Neural cell (in vitro differentiated cells): ENCODE results near the gene PARP3. TPM values are rescaled to one million over a fixed set of nuclear protein-coding genes. Genes with fewer than 3 reads are reported as not detected.

Experiments used
- H2AFZ ChIP-seq: fragments of 200-600, 300-800 bp; sonication (generic), shearing (Covaris generic); 2 replicates; pipeline ENCODE4 v1.6.0; 2014; ENCODE audit warnings: low read depth, mild to moderate bottlenecking, antibody characterized with exemption, low read length, moderate library complexity
- H3F3A ChIP-seq: fragments of 200-600 bp; shearing (Covaris generic); 2 replicates; pipeline ENCODE4 v1.6.1; 2016; ENCODE audit warnings: mild to moderate bottlenecking, moderate library complexity, mixed read lengths, antibody characterized with exemption, low read length; ENCODE audit not compliant: insufficient read depth, poor library complexity, severe bottlenecking
- H3K27ac ChIP-seq: fragments of 200-600, 300-800 bp; sonication (generic), shearing (Covaris generic); 2 replicates; pipeline ENCODE4 v1.5.1; 2014; ENCODE audit warnings: mild to moderate bottlenecking, low read length, moderate library complexity
- H3K27me3 ChIP-seq: fragments of 300-800, 200-600 bp; sonication (generic), shearing (Covaris generic); 2 replicates; pipeline ENCODE4 v1.6.0; 2014; ENCODE audit warnings: mild to moderate bottlenecking, low read depth, low read length, moderate library complexity; ENCODE audit not compliant: insufficient read depth
- H3K36me3 ChIP-seq: fragments of 300-800, 200-600 bp; sonication (generic), shearing (Covaris generic); 2 replicates; pipeline ENCODE4 v1.5.1; 2014; ENCODE audit warnings: mild to moderate bottlenecking, antibody characterized with exemption, low read length, moderate library complexity; ENCODE audit not compliant: insufficient read depth
- H3K4me2 ChIP-seq: fragments of 300-800, 200-600 bp; sonication (generic), shearing (Covaris generic); 2 replicates; pipeline ENCODE4 v1.6.0; 2014; ENCODE audit warnings: mild to moderate bottlenecking, low read length
- H3K4me3 ChIP-seq: fragments of 300-800, 200-600 bp; sonication (generic), shearing (Covaris generic); 2 replicates; pipeline ENCODE4 v1.5.1; 2014; ENCODE audit warnings: mild to moderate bottlenecking, low read length, moderate library complexity
- H3K79me2 ChIP-seq: fragments of 200-600 bp; shearing (Covaris generic); replicated peaks from 2 replicates; pipeline ENCODE4 v1.6.0; 2014; ENCODE audit warnings: mild to moderate bottlenecking, low read length, moderate library complexity; ENCODE audit not compliant: insufficient read depth
- H3K9ac ChIP-seq: fragments of 300-800, 200-600 bp; sonication (generic), shearing (Covaris generic); 2 replicates; pipeline ENCODE4 v1.6.1; 2016; ENCODE audit warnings: mild to moderate bottlenecking, low read length, mixed read lengths
- H3K9me2 ChIP-seq: fragments of 200-600 bp; shearing (Covaris generic); 2 replicates; pipeline ENCODE4 v1.6.1; 2016; ENCODE audit warnings: mild to moderate bottlenecking, low read length, mixed read lengths; ENCODE audit not compliant: insufficient read depth
- H3K9me3 ChIP-seq: fragments of 200-600, 300-800 bp; sonication (generic), shearing (Covaris generic); 2 replicates; pipeline ENCODE4 v1.6.1; 2016; ENCODE audit warnings: mild to moderate bottlenecking, mixed run types, low read length, moderate library complexity, mixed read lengths
- H4K20me1 ChIP-seq: fragments of 200-600 bp; shearing (Covaris generic); 2 replicates; pipeline ENCODE4 v1.6.1; 2016; ENCODE audit warnings: mild to moderate bottlenecking, mixed run types; ENCODE audit not compliant: insufficient read depth
- CTCF ChIP-seq: fragments of 450-650 bp; IDR thresholded peaks from 2 replicates; pipeline ENCODE4 v1.5.1; 2014; ENCODE audit warnings: antibody characterized with exemption, mild to moderate bottlenecking, moderate library complexity; ENCODE audit not compliant: poor library complexity, severe bottlenecking
- EP300 ChIP-seq: fragments of 450-650 bp; conservative IDR thresholded peaks from 2 replicates; pipeline ENCODE4 v1.6.1; 2014; ENCODE audit warnings: antibody characterized with exemption, mild to moderate bottlenecking, moderate library complexity; ENCODE audit not compliant: poor library complexity, severe bottlenecking
- EZH2 ChIP-seq: fragments of 200-600, 300-800 bp; shearing (Covaris generic), sonication (generic); IDR thresholded peaks from 2 replicates; pipeline ENCODE4 v1.6.1; 2014; ENCODE audit warnings: antibody characterized with exemption, low read length, borderline replicate concordance, mild to moderate bottlenecking; ENCODE audit not compliant: insufficient read depth, poor library complexity, severe bottlenecking
- MXI1 ChIP-seq: fragments of 450-650 bp; conservative IDR thresholded peaks from 2 replicates; pipeline ENCODE4 v1.6.1; 2014; ENCODE audit warnings: antibody characterized with exemption, mild to moderate bottlenecking; ENCODE audit not compliant: poor library complexity, severe bottlenecking
- POLR2AphosphoS5 ChIP-seq: IDR thresholded peaks from 2 replicates; pipeline ENCODE4 v1.6.1; 2012
- RAD21 ChIP-seq: fragments of 450-650 bp; conservative IDR thresholded peaks from 2 replicates; pipeline ENCODE4 v1.6.1; 2014; ENCODE audit warnings: antibody characterized with exemption, mild to moderate bottlenecking, moderate library complexity
- REST ChIP-seq: IDR thresholded peaks from 2 replicates; pipeline ENCODE4 v1.6.1; 2012; ENCODE audit warnings: borderline replicate concordance
- SMC3 ChIP-seq: fragments of 450-650 bp; conservative IDR thresholded peaks from 2 replicates; pipeline ENCODE4 v1.6.1; 2014; ENCODE audit warnings: antibody characterized with exemption, mild to moderate bottlenecking, moderate library complexity; ENCODE audit not compliant: poor library complexity
- TAF1 ChIP-seq: IDR thresholded peaks from 2 replicates; pipeline ENCODE4 v1.6.1; 2012; ENCODE audit warnings: low read depth
- polyA plus RNA-seq: library from polyadenylated mRNA; depleted of rRNA; stranded (reverse); fragments of >200 nt; gene quantifications from 2 replicates; pipeline ENCODE4 v1.2.3, GENCODE V29; 2014

Gene PARP3
- polyA plus RNA-seq, 1 donor from 2014 or later = 5.3 TPM

- no peaks in the 10 kb centered on the region for H3K9me3 ChIP-seq
- no peaks in the 10 kb centered on the region for H3K79me2 ChIP-seq
- no peaks in the 10 kb centered on the region for H3K9me2 ChIP-seq
- TF ChIP-seq EP300 = no peak
- no peak for TF ChIP-seq RAD21
- TF ChIP-seq SMC3 = no peak
- no peak for TF ChIP-seq POLR2AphosphoS5
- TF ChIP-seq REST = no peak
- no peak for TF ChIP-seq TAF1
- TF ChIP-seq EZH2 = no peak
- no peak for TF ChIP-seq CTCF
- TF ChIP-seq MXI1 = no peak
- H3K27me3 ChIP-seq = no peaks in the 10 kb centered on the region
- no peak overlapping the region for H2AFZ ChIP-seq
- no peaks in the 10 kb centered on the region for H3K36me3 ChIP-seq
- H3F3A ChIP-seq = no peaks in the 10 kb centered on the region
- H3K9ac ChIP-seq = no peak overlapping the region
- no peak overlapping the region for H3K27ac ChIP-seq
- H3K4me3 ChIP-seq = no peak overlapping the region
- H3K4me2 ChIP-seq = no peak overlapping the region
- no peaks in the 10 kb centered on the region for H4K20me1 ChIP-seq
Observed at GRCh38 chr3:51933471-51934138, 8.6 kb upstream of the PARP3 start.

GRCh38 chr3:51934139-51934850 lies 7.9 kb upstream of the PARP3 start:
- H3K27ac ChIP-seq = no peak overlapping the region
- H3K36me3 ChIP-seq = no peaks in the 10 kb centered on the region
- TF ChIP-seq MXI1 (no peak), EZH2 (no peak), TAF1 (no peak), REST (no peak), POLR2AphosphoS5 (no peak), RAD21 (no peak)
- H3K9me3 ChIP-seq = no peaks in the 10 kb centered on the region
- no peaks in the 10 kb centered on the region for H3K79me2 ChIP-seq
- H3K9me2 ChIP-seq = no peaks in the 10 kb centered on the region
- no peak overlapping the region for H3K9ac ChIP-seq
- H3K4me2 ChIP-seq = no peak overlapping the region
- no peak overlapping the region for H2AFZ ChIP-seq
- no peaks in the 10 kb centered on the region for H3K27me3 ChIP-seq
- no peaks in the 10 kb centered on the region for H3F3A ChIP-seq
- no peaks in the 10 kb centered on the region for H4K20me1 ChIP-seq
- H3K4me3 ChIP-seq = no peak overlapping the region
